Non-pigmented ciliary epithelial cell (primary cell): ENCODE results near the gene ACAN.

Experiments used
- DNase-seq: peaks from one replicate; pipeline ENCODE4 v3.0.0-alpha.2; 2010; ENCODE audit warnings: low read depth

The ACAN gene

DNA sequence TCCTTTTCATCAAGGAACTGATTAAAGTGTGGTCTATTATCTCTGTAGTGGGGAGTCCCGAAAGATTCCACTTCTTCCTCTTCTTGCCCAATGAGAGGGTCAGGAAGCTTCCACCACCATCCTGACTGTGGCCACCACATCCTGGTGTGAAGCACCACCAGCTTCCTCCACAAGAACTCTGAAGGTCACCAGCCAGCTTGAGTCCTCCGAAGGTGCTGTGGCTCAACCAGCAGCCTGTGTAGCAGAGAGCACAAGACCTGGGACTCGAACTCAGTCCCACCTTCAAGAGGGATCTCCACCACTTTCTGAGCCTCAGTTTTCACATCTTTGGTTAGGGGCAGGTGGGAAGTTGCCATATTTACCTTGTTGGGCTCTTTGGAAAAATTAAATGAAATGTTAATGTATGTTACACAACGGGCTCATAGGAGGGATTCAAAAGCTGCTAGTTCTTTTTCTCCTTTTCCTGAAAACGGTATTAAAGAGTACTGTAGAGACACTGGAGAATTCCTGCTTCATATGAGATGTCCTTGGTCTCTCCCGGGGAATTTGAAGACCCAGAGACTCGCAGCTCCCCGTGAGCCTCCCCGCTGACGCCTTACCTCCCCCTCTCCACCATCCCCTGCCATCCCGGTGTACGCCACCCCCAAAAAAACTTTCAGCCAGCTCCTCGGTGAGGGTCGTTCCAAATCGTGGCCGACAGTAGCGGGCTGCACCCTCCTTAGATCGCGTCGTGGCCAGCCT is 816 bp upstream of the ACAN start:
- no peak for DNase-seq

DNA sequence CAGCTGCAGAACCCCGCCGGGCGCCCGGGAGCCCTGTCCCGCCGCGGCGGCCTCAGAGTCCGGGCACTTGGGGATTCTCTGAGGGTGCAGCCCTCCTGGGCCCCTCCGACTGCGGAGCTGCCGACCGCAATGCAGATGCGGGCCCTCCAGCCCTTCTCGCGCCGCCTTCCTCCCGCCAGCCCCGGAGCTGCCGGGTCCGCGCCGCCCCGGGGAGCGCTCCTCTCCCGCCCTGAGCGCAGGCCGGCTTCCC is 320 bp upstream of the ACAN start:
- DNase-seq: no peak

DNA sequence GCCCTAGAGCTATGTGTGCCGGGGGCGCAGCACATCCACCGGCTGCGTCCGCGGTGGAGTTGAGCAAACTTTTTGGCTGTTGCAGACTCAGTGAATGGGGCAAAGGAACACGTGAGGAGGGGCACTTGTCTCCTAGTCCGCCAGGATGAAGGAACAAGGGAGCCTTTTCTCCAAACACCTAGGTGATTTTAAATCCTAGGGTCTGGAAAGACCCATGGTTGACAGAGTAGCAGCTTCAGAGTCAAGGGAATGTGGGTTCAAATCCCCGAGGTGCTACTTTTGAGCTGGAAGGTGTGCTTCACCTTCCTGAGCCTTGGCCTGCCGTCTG is 648 bp downstream of the ACAN start:
- no peak for DNase-seq

DNA sequence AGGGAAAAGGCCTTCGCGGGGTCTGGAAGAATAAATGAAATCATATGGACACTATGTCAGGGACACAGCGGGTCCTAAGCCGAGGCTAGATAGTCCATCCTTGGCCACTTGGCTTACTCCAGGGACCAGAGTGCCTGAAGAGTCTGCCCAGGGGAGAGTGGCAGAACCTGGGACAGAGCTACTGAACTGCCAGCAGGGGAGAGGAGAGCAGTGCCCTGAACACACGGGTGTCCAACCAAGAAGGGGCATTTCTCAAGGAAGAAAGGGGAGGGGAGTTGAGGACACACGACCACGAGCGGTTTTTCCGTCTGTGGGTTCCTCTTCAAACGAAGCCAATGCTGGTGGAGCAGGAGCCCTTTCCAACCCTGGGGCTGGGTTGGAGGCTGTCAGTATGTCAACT is 1.0 kb downstream of the ACAN start:
- DNase-seq: no peak

DNA sequence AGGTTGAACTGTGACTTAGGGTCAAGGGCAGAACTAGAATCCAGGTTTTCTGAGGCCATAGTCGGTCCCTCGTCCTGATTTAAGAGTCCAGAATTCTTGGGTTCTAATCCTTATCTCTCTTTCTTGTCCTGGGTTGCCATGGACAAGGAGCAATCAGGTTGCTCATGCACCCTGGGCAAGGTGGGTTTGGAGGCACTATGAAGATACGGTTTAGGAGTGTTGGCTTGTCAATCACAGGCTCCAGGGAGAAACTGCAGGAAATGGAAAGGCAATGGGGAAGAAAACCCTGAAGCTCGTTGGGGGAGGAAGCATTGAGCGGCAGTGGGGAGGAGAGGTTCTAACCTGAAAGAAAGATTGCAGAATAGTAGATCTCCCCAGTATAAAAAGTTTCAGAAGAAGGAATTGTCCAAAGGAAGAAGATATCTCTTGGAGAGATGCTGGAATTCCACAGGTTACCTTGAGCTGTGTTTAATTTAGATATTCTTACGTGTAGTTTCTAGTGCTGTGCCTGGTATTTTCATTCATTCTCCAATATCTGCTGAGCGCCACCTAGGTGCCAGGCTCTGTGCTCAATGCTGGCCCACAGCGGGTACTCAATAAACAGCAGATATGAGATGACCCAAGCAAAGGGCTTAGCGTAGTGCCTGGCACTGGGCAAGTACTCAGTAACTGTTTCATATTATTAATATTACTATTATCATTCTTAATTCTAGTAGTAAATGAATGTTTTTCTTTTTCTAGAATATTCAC is 2.0 kb downstream of the ACAN start:
- DNase-seq: no peak

DNA sequence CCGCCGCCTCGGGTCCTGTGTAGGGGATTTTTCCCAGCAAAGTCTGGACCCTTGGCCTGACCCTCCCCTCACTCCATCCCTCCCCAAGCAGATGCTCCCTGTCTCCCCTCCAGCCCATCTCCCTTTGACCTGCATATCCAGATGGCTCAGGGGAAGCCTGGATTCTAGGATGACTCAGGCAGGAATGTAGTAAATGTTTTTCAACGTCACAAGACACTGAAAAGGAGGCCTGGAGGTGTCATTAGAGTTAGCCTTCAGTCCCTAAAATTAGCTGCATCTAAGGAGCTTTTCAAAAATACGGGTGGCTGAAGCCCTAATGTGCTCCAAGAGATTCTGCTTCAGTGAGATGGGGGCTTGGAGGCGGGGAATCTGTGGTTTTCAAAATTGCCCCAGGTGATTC is 7.2 kb downstream of the ACAN start:
- DNase-seq: no peak

DNA sequence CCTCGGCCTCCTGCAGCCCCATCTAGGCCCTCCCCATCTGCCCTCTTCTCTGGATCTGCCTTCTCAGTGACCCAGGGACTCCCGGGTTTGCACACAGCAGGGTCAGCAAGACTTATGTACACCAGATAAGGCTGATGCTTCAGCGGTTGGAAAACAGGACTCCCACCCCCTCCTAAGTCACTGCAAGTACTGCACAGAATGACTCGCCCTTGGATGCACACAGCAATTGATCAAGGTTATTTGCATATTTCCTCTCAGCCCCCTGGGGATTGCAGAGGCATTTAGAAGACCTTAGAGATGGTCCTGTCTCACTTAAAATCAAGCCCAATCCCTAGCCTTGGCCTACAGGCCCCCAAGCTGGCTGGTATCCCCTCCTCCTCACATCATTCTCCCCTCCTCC is 8.9 kb downstream of the ACAN start:
- DNase-seq: no peak

DNA sequence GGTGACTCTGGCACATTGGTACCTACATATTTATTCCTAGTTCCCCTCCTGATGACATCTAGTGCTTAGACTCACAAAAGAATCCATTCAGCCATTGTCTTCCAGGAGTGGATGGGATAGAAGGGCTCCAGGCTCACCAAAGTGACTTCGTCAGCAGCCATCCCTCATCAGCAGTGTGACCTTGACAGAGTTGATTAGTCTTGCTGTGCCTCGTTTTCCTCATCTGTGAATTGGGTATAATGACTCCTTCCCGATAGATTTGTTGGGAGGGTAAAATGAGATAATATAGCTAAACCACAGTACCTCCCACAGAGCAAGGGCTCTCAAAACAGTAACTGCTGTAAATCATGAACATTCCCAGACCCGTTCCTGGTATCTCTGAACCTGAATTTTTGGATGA is 10.7 kb downstream of the ACAN start:
- no peak for DNase-seq

DNA sequence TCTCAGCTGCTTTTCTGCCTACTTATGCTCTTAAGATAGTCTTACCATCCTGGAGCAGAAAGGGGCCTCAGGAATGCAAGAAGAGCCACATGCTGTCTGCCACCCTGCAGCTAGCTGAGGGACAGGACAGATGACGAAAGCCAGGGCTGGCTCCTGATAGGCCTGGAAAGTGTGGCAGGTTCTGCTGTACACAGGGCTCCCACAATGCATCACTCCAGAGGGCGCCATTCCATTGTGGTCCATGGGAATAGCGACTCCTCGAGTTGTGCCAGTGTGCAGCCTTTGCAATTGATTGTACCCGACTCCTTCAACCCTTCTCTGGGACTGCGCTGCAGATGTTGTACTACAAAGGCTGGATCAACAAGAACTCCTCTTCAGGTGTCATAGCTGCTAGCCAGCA is 11.2 kb downstream of the ACAN start:
- DNase-seq: no peak

DNA sequence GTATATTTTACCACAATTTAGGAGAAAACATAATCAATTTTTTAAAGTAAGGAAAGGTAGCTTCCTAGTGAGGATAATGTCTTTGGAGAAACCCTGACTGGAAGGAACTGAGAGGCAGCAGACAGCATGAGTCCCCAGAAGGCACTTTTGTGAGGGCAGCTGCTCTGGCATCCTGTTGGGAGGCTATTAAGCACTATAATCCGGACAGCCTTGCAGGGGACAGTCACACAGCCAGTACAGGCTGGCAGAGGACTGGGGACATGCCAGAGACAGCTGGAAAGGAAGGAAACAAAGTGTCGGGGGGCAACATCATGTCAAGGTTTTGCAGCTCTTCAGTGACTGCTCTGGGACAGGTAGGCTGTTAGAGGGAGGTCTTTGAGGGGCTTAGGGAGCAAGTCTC is 15.7 kb downstream of the ACAN start:
- DNase-seq: no peak

DNA sequence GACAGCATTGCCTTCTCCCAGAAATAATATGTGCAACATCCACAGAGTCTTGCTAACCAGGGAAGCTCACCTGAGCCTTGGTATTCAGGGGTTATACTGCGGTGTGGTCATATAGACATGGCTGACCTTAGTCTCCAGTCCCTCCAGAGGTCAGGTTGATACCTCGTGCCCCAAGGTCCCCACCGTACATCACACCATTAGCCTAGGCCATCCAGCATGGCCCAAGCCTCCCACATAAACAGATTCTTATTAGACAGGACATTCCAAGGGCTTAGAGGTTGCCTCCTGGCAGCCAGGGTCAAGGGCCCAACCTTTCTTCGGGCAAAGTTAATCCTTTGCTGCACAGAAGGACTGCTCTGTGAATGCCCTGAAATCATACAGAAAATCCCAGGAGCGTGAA is 18.8 kb downstream of the ACAN start:
- no peak for DNase-seq

DNA sequence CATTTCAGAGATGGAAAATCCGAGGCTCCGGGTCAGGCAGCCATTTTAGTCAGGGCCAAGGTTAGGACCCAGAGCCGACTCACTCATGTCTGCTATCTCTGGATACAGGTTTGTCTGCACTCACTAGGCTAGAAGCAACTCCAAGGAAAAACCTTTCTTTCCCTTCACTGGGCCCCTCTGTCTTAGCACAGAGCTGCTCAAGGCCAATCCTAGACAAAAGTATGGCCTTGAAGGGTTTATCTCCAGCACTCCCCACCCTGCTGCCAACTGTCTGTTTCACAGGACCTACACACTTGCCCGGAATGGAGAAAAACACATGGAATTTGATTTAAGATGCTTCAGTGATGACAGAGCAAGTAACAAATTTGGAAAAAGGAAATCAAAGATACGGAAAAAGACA is 25.6 kb downstream of the ACAN start:
- no peak for DNase-seq

DNA sequence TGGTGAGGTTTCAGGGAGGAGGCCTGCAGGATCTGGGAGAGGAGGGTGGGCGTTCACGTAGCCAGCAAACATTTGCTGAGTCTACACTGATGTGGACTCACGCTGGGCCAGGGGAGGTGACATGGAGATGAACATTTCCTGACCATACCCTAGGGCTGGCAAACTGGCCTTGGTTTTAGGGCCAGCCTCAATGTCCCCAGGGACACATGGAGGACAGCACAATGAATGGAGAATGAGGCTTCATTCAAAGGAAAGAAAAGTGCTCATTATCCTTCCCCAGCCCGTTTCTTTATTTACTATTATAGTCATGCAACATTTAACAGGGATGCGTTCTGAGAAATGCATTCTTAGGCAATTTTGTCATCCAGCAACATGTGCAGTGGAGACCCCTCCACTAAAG is 26.8 kb downstream of the ACAN start:
- no peak for DNase-seq

DNA sequence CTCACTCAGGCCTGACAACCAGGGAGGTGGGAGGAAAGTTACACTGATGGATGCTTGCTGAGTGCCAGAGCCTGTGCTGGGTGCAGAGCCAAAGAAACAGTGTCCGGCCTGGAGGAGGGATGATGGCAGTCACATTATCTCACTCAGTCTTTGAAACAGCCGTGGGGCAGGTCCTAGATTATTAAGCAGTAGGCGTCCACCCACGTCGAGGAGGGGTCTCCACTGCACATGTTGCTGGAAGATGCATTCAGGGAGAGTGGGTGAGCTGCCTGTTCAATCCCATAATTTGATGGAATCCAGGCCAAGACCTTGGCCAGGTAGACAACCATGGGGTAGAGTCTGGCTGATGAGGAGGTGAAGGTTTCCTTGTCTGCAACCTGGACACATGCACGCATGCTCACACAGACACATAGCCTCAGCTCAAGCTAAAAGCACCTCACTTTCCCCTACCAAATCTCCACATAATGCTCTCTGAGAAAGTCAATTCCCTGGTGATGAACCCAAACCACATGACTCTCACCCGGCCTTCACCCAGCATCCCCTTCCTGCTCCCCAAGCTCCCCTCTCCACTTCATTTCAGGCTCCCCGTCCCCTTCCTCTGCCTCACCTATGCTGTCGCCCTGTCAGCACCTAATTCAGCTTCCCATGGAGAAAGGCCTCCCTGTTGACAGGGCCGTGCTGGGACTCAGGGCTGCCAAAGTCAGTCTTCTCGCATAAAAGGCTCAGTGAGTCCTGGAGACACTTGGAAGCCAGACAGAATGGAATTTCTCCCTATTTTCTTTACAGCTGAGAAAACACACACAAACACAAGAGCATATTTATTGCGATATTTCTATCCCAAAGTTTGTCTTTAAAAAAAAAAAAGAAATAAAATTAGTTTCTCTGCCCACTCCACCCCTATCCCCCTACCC is 29.8 kb downstream of the ACAN start:
- DNase-seq: no peak

DNA sequence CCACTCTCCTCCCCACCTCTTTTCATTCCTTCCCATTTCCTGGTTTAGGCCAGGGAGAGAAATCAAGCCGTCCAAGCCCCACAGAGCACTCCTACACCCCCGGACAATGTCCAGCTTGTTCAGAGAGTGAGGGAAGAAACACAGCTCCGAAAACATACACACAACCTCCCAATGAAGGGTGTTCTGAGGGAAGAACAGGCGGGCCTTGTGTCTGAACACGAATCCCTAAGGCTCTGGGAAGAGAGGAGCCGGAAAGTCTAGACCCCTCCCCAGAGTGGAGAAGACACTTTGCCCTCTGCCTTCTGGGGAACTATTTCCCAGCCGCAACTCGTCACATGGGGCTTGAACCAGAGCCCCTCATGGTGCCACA is 30.5 kb downstream of the ACAN start:
- DNase-seq: no peak

DNA sequence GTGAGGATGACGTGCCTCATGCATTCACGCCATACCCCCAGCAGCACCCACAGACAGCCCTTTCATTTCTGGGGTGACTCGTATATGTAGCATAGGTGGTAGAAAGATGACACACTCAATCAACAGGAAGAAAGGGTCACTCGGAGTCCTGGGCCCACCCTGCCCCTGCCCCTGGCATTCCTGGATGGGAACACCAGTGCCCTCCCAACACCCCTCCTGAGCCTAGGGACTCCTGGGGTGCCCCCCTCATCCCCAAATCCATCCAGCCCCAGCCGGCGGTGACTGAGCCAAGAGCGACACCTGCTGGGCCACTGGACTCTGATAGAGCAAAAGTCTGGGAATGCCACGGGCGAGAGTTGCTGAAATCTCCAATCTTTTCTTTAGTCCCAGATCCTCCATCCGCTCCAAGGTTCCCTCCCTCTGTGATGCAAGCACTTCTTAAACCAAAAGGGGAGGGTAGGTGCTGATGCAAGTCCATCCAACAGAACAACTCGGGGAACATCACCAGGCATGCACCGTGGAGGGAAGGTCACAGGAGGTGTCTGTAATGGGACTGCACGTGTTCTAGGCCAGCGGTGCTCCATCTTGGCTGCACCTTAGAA is 31.1 kb downstream of the ACAN start:
- peak; percentile 3 for DNase-seq

DNA sequence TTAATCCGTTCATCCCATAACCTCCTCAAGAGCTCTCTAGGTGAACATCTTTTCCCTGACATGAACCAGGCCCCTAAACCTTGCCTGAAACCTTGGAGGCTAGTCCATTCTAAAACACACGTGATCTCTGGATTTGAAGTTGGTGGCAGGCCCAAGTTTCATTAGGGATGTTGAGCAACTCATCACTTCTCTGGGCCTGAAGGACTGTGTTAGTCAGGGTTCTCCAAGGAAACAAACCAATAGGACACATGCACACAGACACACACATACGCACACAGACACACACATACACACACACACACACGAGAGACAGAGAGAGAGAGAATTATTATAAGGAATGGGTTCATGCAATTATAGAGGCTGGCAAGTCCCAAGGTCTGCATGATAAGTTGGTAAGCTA is 31.9 kb downstream of the ACAN start:
- no peak for DNase-seq

DNA sequence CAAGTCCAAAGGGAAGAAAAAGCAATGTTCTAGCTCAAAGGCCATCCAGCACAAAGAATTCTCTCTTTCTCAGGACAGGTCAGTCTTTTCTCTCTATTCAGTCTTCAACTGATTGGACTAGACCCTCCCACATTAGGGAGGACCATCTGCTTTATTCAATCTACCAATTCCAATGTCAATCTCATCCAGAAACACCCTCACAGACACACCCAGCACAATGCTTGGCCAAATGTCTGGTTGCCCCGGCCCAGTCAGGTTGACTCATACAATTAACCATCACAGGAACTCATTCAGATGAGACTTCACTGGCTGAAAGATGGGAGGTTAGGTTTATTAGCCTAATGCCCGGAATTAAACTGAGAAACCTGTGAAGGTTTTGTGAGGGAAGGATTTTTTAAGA is 32.4 kb downstream of the ACAN start:
- DNase-seq: no peak

DNA sequence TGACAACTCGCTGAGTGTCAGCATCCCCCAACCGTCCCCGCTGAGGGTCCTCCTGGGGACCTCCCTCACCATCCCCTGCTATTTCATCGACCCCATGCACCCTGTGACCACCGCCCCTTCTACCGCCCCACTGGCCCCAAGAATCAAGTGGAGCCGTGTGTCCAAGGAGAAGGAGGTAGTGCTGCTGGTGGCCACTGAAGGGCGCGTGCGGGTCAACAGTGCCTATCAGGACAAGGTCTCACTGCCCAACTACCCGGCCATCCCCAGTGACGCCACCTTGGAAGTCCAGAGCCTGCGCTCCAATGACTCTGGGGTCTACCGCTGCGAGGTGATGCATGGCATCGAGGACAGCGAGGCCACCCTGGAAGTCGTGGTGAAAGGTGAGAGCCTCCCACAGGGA is 35.4 kb downstream of the ACAN start:
- DNase-seq: no peak

DNA sequence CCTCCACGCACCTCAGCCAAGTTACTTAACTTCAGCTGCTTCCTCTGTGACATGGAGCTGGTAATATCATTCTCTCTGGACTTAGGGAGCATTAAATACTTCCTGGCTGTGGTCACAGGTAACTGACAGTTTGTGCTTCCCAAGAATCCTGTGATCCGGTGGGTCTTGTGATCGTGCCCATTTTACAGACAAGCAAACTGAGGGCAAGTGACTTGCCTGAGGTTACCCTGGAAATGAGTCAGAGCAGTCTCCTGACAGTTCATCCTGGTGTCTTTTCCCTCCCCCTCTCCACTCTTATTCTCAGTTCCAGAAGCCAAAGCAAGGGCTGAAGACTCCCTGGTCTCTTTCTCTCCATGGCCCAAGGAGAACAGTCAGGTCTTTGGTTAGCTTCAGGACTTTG is 35.9 kb downstream of the ACAN start:
- DNase-seq: no peak

DNA sequence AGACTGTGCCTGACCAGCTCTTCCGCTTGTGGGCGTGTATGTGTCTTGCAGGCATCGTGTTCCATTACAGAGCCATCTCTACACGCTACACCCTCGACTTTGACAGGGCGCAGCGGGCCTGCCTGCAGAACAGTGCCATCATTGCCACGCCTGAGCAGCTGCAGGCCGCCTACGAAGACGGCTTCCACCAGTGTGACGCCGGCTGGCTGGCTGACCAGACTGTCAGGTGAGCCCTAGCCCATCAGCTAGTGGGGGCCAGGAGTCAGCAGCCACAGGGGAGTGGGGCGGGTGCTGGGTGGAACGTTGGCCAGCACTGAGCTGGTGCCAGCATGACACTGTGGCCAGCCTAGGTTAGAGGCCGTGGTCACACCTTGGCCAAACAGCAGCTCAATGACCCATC is 36.7 kb downstream of the ACAN start:
- DNase-seq: no peak

DNA sequence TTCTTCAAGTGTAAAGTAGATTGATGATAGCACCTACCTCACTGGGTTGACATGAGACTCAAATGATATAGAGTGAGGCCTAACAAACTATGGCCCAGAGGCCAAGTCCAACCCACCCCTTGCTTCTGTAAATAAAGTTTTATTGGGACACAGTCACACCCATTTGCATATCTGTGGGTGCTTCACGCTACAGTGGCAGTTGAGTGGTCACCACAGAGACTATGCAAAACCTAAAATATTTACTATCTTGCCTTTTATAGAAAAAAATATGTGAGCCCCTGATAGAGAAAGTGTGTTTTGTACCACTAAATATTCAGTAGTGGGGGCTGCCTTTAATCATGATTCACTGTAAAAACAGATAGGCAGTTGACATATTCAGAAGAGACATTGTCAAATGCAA is 38.0 kb downstream of the ACAN start:
- no peak for DNase-seq

DNA sequence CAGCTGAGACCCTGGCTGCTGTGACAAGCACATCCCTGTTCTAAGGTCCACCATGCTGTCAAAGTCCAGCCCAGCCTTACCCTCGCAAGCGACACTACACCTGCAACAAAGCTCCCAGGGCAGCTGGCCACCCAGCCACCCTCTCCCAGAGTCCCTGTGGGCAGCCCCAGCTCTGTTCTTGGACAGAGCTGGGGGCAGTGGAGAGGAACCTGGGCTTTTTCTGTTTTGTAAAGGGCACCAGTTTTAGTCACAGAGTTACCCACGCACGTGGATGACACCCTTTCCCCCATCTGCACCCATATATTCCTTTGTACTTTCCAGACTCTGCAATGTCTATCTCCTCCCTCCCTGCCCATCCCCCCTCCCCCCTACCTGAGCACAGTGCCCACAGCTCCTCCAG is 38.9 kb downstream of the ACAN start:
- no peak for DNase-seq
